HCT116 (cell line): ENCODE measurements around the gene SSH2. TPM values are rescaled to one million over a fixed set of nuclear protein-coding genes. Genes with fewer than 3 reads are reported as not detected.

ENCODE experiments used
- ATAC-seq: fragments of 200-7000 bp; cut with Tn5 transposase; 2 replicates; pipeline ENCODE4 v1.9.1; 2020; ENCODE audit warnings: mild to moderate bottlenecking, moderate library complexity
- BruUV-seq: library from RNA; stranded (reverse); fragments of 400-500 nt; replicated peaks from 2 replicates; lab custom pipeline; 2021; lab: Mats Ljungman, UMichigan
- CTCF ChIA-PET: fragments of 300-600 bp; sonication (Branson Sonifier 250); formaldehyde crosslinking; loops from one replicate; lab custom pipeline; 2021; ENCODE audit warnings: antibody characterized with exemption; lab: Charles Lee
- POLR2A ChIA-PET: fragments of 300-600, 350-600 bp; sonication (Branson Sonifier 250); formaldehyde crosslinking; loops from one replicate; lab custom pipeline; 2021; ENCODE audit warnings: antibody characterized with exemption; lab: Charles Lee
- RAD21 ChIA-PET, 2 experiments: fragments of 300-600 bp; sonication (Branson Sonifier 250); formaldehyde crosslinking; loops; one replicate each; lab custom pipeline; 2023; ENCODE audit warnings: low total read pairs in 2 of 2; ENCODE audit not compliant: uncharacterized antibody in 2 of 2, unreplicated experiment in 2 of 2, low non-redundant PET in 1 of 2; lab: Charles Lee
- DNase-seq: peaks from one replicate; pipeline ENCODE4 v3.0.0-alpha.2; 2010; ENCODE audit warnings: low read depth, low spot score
- H2AFZ ChIP-seq: fragments of 200-600 bp; shearing (Covaris generic), sonication (generic); 2 replicates; pipeline ENCODE4 v1.6.1; 2017; ENCODE audit warnings: low read depth, mixed run types, mixed read lengths, antibody characterized with exemption, low read length; ENCODE audit not compliant: poor library complexity, severe bottlenecking
- H3K27ac ChIP-seq: 2 replicates; pipeline ENCODE4 v1.5.1; 2012; ENCODE audit warnings: low read depth, low read length
- H3K27me3 ChIP-seq: fragments of 200-600 bp; sonication (generic); 2 replicates; pipeline ENCODE4 v1.6.1; 2016; ENCODE audit warnings: mixed run types, low read length, mixed read lengths; ENCODE audit not compliant: insufficient read depth
- H3K36me3 ChIP-seq, 2 experiments: fragments of 200-500 bp in 1 of 2; fragments of 200-600 bp in 1 of 2; sonication (Bioruptor generic) in 1 of 2; sonication (generic) in 1 of 2; 2 replicates each; pipeline versions ENCODE4 v1.5.1 to v1.6.1; 2014 to 2016; ENCODE audit warnings: low read length in 2 of 2, inconsistent platforms in 1 of 2, mixed read lengths in 1 of 2, mixed run types in 1 of 2; ENCODE audit not compliant: insufficient read depth in 2 of 2, control insufficient read depth in 1 of 2
- H3K4me1 ChIP-seq, 2 experiments: fragments of 200-600 bp in 1 of 2; sonication (generic) in 1 of 2; 2 replicates each; pipeline versions ENCODE4 v1.5.1 to v1.6.1; 2012 to 2017; ENCODE audit warnings: low read length in 2 of 2, inconsistent platforms in 1 of 2, mild to moderate bottlenecking in 1 of 2, mixed read lengths in 1 of 2, mixed run types in 1 of 2, moderate library complexity in 1 of 2; ENCODE audit not compliant: insufficient read depth in 2 of 2, control insufficient read depth in 1 of 2
- H3K4me2 ChIP-seq: fragments of 200-600 bp; sonication (generic); 2 replicates; pipeline ENCODE4 v1.6.1; 2017; ENCODE audit warnings: mixed run types, low read length, mixed read lengths
- H3K4me3 ChIP-seq, 2 experiments: fragments of 200-600 bp in 1 of 2; sonication (generic) in 1 of 2; replicated peaks in 1 of 2; 2 replicates each; pipeline ENCODE4 v1.5.1; 2011 to 2016; ENCODE audit warnings: low read length in 2 of 2, control low read depth in 1 of 2, low read depth in 1 of 2, mild to moderate bottlenecking in 1 of 2, mixed read lengths in 1 of 2, mixed run types in 1 of 2
- H3K79me2 ChIP-seq: fragments of 200-600 bp; sonication (generic); 2 replicates; pipeline ENCODE4 v1.6.1; 2017; ENCODE audit warnings: mild to moderate bottlenecking, mixed run types, low read length, moderate library complexity, mixed read lengths; ENCODE audit not compliant: insufficient read depth
- H3K9ac ChIP-seq: fragments of 200-600 bp; sonication (generic); 2 replicates; pipeline ENCODE4 v1.6.1; 2016; ENCODE audit warnings: low read length, mixed read lengths
- H3K9me2 ChIP-seq: fragments of 200-600 bp; sonication (generic), shearing (Covaris generic); 2 replicates; pipeline ENCODE4 v1.6.1; 2017; ENCODE audit warnings: mixed run types, mild to moderate bottlenecking, moderate library complexity; ENCODE audit not compliant: insufficient read depth
- H3K9me3 ChIP-seq, 2 experiments: fragments of 200-500 bp in 1 of 2; fragments of 200-600 bp in 1 of 2; sonication (Bioruptor generic) in 1 of 2; sonication (generic) in 1 of 2; 2 replicates each; pipeline ENCODE4 v1.6.1; 2014 to 2017; ENCODE audit warnings: low read length in 2 of 2, mixed read lengths in 2 of 2, inconsistent platforms in 1 of 2, low read depth in 1 of 2, mild to moderate bottlenecking in 1 of 2, mixed run types in 1 of 2, moderate library complexity in 1 of 2; ENCODE audit not compliant: control insufficient read depth in 1 of 2, insufficient read depth in 1 of 2
- H4K20me1 ChIP-seq: fragments of 200-600 bp; sonication (generic), shearing (Covaris generic); 2 replicates; pipeline ENCODE4 v1.6.1; 2017; ENCODE audit warnings: mixed run types, mild to moderate bottlenecking, moderate library complexity; ENCODE audit not compliant: insufficient read depth
- CBX3 ChIP-seq: IDR thresholded peaks from 2 replicates; pipeline ENCODE4 v1.6.1; 2012; ENCODE audit warnings: low read depth
- CEBPB ChIP-seq: IDR thresholded peaks from 2 replicates; pipeline ENCODE4 v1.6.1; 2012; ENCODE audit warnings: low read depth
- CTCF ChIP-seq, 3 experiments: fragments of 200-600 bp in 1 of 3; sonication (generic) in 1 of 3; IDR thresholded peaks in 2 of 3; conservative IDR thresholded peaks in 1 of 3; 2 replicates each; pipeline ENCODE4 v1.5.1; 2012 to 2017; ENCODE audit warnings: low read depth in 2 of 3, low read length in 2 of 3, antibody characterized with exemption in 1 of 3, borderline replicate concordance in 1 of 3, control low read depth in 1 of 3, mild to moderate bottlenecking in 1 of 3, mixed read lengths in 1 of 3, mixed run types in 1 of 3, moderate library complexity in 1 of 3; ENCODE audit not compliant: insufficient read depth in 1 of 3
- EGR1 ChIP-seq: IDR thresholded peaks from 2 replicates; pipeline ENCODE4 v1.6.1; 2012; ENCODE audit warnings: low read depth
- ELF1 ChIP-seq: IDR thresholded peaks from 2 replicates; pipeline ENCODE4 v1.6.1; 2012; ENCODE audit warnings: low read depth, borderline replicate concordance
- EZH2phosphoT487 ChIP-seq: fragments of 200-600 bp; IDR thresholded peaks from 2 replicates; pipeline ENCODE4 v1.6.1; 2018; ENCODE audit warnings: antibody characterized with exemption, borderline replicate concordance
- FOSL1 ChIP-seq: IDR thresholded peaks from 2 replicates; pipeline ENCODE4 v1.6.1; 2012; ENCODE audit warnings: low read depth
- JUND ChIP-seq: IDR thresholded peaks from 2 replicates; pipeline ENCODE4 v1.6.1; 2012
- MAX ChIP-seq: IDR thresholded peaks from 2 replicates; pipeline ENCODE4 v1.6.1; 2012
- RAD21 ChIP-seq: IDR thresholded peaks from 2 replicates; pipeline ENCODE4 v1.6.1; 2012; ENCODE audit warnings: low read depth, mild to moderate bottlenecking
- SIN3A ChIP-seq: IDR thresholded peaks from 2 replicates; pipeline ENCODE4 v1.6.1; 2012; ENCODE audit warnings: low read depth
- SRF ChIP-seq: IDR thresholded peaks from 2 replicates; pipeline ENCODE4 v1.6.1; 2012; ENCODE audit warnings: low read depth
- TCF7L2 ChIP-seq: IDR thresholded peaks from 2 replicates; pipeline ENCODE4 v1.7.0; 2011; ENCODE audit warnings: borderline replicate concordance, inconsistent platforms; ENCODE audit not compliant: insufficient read depth, insufficient read length; ENCODE audit errors: extremely low read depth
- ZFX ChIP-seq: fragments of 450-650 bp; IDR thresholded peaks from 2 replicates; pipeline ENCODE4 v1.6.1; 2017
- ZNF274 ChIP-seq: fragments of 200-500 bp; sonication (Bioruptor generic); IDR thresholded peaks from 2 replicates; pipeline ENCODE4 v1.6.1; 2014; ENCODE audit warnings: mild to moderate bottlenecking, low read depth, low read length, inconsistent platforms
- intact Hi-C: fragments of 100-400 bp; cut with micrococcal nuclease; formaldehyde crosslinking; loops from 2 replicates; pipeline ENCODE4 v1.10.0; 2022
- total RNA-seq: library from RNA; stranded (reverse); gene quantifications from one replicate; pipeline ENCODE4 v1.2.1, GENCODE V29; 2021; ENCODE audit not compliant: unreplicated experiment
- TF ChIP-seq, protein P1 (sequence below): IDR thresholded peaks from 2 replicates; pipeline ENCODE4 v1.6.1; 2011; ENCODE audit warnings: mild to moderate bottlenecking, low read length, moderate library complexity; ENCODE audit not compliant: insufficient replicate concordance; ENCODE audit errors: extremely low read depth

Gene SSH2
- total RNA-seq, 1 experiment from 2014 or later = 17.0 TPM

DNA sequence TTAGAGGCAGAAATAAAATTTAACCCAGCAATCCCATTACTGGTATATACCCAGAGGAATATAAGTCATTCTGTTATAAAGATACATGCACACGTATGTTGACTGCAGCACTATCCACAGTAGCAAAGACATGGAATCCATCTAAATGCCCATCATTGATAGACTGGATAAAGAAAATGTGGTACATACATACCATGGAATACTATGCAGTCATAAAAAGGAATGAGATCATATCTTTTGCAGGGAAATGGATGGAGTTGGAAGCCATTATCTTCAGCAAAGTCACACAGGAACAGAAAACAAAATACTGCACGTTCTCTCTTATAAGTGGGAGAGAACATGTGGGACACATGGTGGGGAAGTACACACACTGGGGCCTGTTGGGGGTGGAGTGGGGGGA is 23.1 kb downstream of the SSH2 start:
- no peak overlapping the region for H3K9ac ChIP-seq
- H3K36me3 ChIP-seq = no peaks in the 10 kb centered on the region
- intact Hi-C loops = no loop called here
- H3K4me3 ChIP-seq = no peak overlapping the region
- DNase-seq (no peak), ATAC-seq (no peak)
- peaks cover 12% of the 10 kb centered on the region for H3K79me2 ChIP-seq
- H3K9me3 ChIP-seq = peaks cover 10 to 12% of the 10 kb centered on the region in 2 experiments; a peak in 3 of 4 replicates
- no peaks in the 10 kb centered on the region for H3K4me1 ChIP-seq
- TF ChIP-seq ZFX (no peak), CEBPB (no peak), JUND (no peak), RAD21 (no peak), CBX3 (no peak), CTCF (IDR thresholded peaks at IDR 0.05 in 2 of 3, conservative IDR thresholded peaks at IDR 0.05 in 1 of 3; ENCODE audit: borderline replicate concordance in 1 of 3, insufficient read depth in 1 of 3, low read depth in 2 of 3, low read length in 2 of 3) (no peak), ELF1 (no peak), SIN3A (no peak), EZH2phosphoT487 (no peak), TCF7L2 (no peak), MAX (no peak), FOSL1 (no peak), EGR1 (no peak), SRF (no peak), ZNF274 (no peak)
- TF ChIP-seq, protein P1, sequence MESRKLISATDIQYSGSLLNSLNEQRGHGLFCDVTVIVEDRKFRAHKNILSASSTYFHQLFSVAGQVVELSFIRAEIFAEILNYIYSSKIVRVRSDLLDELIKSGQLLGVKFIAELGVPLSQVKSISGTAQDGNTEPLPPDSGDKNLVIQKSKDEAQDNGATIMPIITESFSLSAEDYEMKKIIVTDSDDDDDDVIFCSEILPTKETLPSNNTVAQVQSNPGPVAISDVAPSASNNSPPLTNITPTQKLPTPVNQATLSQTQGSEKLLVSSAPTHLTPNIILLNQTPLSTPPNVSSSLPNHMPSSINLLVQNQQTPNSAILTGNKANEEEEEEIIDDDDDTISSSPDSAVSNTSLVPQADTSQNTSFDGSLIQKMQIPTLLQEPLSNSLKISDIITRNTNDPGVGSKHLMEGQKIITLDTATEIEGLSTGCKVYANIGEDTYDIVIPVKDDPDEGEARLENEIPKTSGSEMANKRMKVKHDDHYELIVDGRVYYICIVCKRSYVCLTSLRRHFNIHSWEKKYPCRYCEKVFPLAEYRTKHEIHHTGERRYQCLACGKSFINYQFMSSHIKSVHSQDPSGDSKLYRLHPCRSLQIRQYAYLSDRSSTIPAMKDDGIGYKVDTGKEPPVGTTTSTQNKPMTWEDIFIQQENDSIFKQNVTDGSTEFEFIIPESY = no peak
- ChIA-PET CTCF (no interaction called here), POLR2A (no interaction called here), RAD21 (interaction anchor here in 1 of 2 experiments (0.8 kb wide), 1 partner anchor 28 kb away, joined by 3 read pairs; no protein-coding TSS in a partner anchor)
- H3K9me2 ChIP-seq = no peaks in the 10 kb centered on the region
- H4K20me1 ChIP-seq = no peaks in the 10 kb centered on the region
- H3K27me3 ChIP-seq = no peaks in the 10 kb centered on the region
- no peak overlapping the region for H3K27ac ChIP-seq
- BruUV-seq = no TSS peak
- no peak overlapping the region for H3K4me2 ChIP-seq
- no peak overlapping the region for H2AFZ ChIP-seq
